Activated CD4-positive, alpha-beta T cell treated with anti-CD3 and anti-CD28 coated beads, Interleukin-2, amount 10 ng/mL, durations not matched to agents 7 days and 5 days (primary cell): Measurements from ENCODE around the gene MCF2L. TPM values are rescaled to one million over a fixed set of nuclear protein-coding genes. Genes with fewer than 3 reads are reported as not detected.

Source experiments
- CTCF ChIA-PET: fragments of 350-600 bp; sonication (Branson Sonifier 250); formaldehyde crosslinking; loops from one replicate; lab custom pipeline; 2021; ENCODE audit warnings: antibody characterized with exemption; lab: Charles Lee
- POLR2A ChIA-PET: fragments of 350-600 bp; sonication (Branson Sonifier 250); formaldehyde crosslinking; loops from one replicate; lab custom pipeline; 2021; ENCODE audit warnings: antibody characterized with exemption; lab: Charles Lee
- DNase-seq: peaks from one replicate; pipeline ENCODE4 v3.0.0-alpha.2; 2020
- H3K27ac Mint-ChIP-seq: one replicate; pipeline ENCODE4 v1.8.0; 2021; ENCODE audit warnings: mild to moderate bottlenecking, moderate library complexity, mixed read lengths
- H3K27me3 Mint-ChIP-seq: one replicate; pipeline ENCODE4 v1.8.0; 2021; ENCODE audit warnings: mixed read lengths
- H3K36me3 Mint-ChIP-seq: one replicate; pipeline ENCODE4 v1.8.0; 2021; ENCODE audit warnings: low read depth, mixed read lengths
- H3K4me1 Mint-ChIP-seq: one replicate; pipeline ENCODE4 v1.8.0; 2021; ENCODE audit warnings: mixed read lengths
- H3K4me3 Mint-ChIP-seq: one replicate; pipeline ENCODE4 v1.8.0; 2021; ENCODE audit warnings: mild to moderate bottlenecking, moderate library complexity, mixed read lengths
- H3K9me3 Mint-ChIP-seq: one replicate; pipeline ENCODE4 v1.8.0; 2021; ENCODE audit warnings: mixed read lengths
- total RNA-seq, 2 experiments: library from RNA; stranded (reverse); gene quantifications; one replicate each; pipeline ENCODE4 v1.2.3, GENCODE V29; 2021

The MCF2L gene
- total RNA-seq, 2 experiments from 2014 or later = 1.2 to 1.4 TPM

DNA sequence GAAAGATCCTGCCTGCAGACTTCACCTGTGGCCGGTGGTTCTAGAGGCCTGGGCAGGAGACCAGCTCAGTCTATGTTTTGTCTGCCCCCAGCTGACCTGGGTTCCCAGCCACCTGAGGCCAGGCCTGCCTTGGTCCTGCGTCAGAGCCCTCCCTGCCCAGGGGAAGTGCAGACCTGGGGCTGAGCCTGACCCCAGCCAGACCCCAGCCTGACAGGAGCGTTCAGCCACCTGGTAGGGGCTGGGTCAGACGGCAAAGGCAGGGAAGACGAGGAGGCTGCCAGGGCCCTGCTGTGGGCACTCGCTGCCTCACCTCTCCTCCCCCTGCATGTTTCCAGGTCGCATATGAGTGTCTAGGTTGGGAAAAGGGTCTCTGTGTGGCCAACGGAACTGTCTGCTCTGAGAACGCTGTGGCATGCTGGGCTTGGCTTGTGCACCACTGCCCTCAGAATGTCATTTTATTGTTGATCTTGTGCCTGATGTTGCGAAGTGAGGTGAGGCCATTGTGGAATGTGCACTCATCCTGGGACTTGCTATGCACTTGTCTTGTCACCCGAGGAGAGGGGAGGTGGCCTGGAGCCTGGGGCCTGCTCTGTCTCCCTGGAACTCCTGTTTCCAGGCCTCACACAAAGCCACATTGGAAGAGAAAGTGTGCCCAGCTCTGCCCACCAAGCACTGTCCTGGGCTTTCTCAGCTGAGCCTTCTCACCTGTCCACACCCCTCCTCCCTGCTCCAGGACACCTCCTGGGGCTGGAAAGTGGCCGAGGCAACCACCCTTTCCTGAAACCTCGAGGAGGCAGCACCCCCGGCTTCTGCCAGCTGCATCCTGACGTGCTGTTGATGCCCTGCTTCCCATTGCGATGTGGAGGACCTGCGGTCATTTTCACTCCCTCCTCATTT is 15.2 kb upstream of the MCF2L start:
- Mint-ChIP-seq H3K36me3 (no peaks in the 10 kb centered on the region), H3K9me3 (no peaks in the 10 kb centered on the region), H3K4me1 (no peaks in the 10 kb centered on the region), H3K27me3 (peaks cover 24% of the 10 kb centered on the region), H3K4me3 (no peak overlapping the region), H3K27ac (no peak overlapping the region)
- POLR2A ChIA-PET = no interaction called here
- no peak for DNase-seq
- CTCF ChIA-PET = no interaction called here

DNA sequence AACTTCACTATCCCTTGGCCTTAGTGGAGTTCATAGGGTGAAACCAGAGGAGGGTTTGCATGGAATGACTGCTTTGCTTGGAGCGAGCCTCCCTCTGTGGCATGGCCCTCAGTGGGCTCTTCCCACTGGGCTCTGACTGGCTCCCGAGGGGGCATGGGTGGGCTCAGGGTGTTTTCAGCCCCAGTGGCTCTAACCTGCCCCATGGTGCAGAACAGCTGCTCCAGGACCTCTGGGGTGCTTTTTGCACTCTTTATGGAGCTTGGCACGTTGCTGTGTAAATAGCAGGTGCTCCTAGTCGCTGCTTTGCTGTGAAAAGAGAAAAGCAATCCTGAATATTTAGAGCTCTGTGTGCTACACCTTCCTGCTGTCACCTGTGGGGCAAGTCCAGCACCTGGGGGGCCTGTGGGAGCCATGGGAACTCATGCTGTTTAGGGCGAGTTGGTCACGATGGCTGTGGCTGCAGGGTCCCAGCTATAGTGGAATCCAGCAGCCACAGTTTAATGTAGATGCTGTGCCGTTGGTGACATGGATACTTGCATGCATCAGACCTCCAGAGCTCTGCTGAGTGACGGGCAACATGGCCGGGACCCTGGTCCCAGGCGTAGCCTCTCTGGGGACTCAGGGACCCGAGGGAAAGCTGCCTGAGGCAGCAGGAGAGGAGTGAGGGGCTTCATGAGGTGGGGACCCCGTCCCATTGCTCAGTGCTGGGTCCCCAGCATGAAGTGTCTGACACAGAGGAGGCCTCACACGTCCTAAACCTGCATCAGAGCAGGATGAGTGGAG is 14.3 kb upstream of the MCF2L start:
- H3K36me3 Mint-ChIP-seq = no peaks in the 10 kb centered on the region
- H3K9me3 Mint-ChIP-seq = no peaks in the 10 kb centered on the region
- ChIA-PET CTCF (no interaction called here), POLR2A (no interaction called here)
- no peak overlapping the region for H3K27ac Mint-ChIP-seq
- H3K4me1 Mint-ChIP-seq = no peaks in the 10 kb centered on the region
- H3K4me3 Mint-ChIP-seq = no peak overlapping the region
- no peak for DNase-seq
- peaks cover 16% of the 10 kb centered on the region for H3K27me3 Mint-ChIP-seq

DNA sequence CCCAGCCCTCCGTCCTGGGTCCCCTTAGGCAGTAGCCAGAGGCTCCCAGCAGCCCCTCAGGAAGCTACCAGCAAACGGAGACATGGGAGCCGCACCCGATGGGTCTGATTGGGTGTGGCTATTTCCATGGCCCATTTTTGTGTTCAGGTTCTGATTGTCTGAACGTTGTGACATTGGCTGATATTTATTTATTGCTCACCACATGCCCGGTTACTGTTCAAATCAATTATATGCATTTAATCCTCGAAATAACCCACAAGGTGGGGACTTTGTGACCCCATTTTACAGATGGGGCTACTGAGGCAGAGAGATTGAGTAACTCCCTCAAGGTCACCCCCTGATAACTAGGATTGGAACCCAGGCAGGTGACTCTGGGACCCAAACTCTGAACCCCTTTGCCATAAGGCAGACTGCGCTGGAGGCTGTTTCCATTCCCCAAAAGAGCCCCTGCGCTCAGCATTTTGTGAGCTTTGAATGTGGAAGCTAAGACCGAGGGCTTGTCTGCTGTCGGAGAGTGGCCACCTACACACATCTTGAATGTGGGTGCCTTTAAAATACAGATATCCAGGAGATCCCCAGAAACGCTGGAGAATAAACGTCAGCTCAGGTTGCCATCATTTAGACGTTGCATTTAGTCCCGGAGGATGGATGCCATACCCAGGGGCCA is 13.6 kb upstream of the MCF2L start:
- peaks cover 12% of the 10 kb centered on the region for H3K27me3 Mint-ChIP-seq
- no peak overlapping the region for H3K4me3 Mint-ChIP-seq
- H3K36me3 Mint-ChIP-seq = no peaks in the 10 kb centered on the region
- no peak for DNase-seq
- ChIA-PET POLR2A (no interaction called here), CTCF (no interaction called here)
- H3K4me1 Mint-ChIP-seq = no peaks in the 10 kb centered on the region
- H3K27ac Mint-ChIP-seq = no peak overlapping the region
- H3K9me3 Mint-ChIP-seq = no peaks in the 10 kb centered on the region

DNA sequence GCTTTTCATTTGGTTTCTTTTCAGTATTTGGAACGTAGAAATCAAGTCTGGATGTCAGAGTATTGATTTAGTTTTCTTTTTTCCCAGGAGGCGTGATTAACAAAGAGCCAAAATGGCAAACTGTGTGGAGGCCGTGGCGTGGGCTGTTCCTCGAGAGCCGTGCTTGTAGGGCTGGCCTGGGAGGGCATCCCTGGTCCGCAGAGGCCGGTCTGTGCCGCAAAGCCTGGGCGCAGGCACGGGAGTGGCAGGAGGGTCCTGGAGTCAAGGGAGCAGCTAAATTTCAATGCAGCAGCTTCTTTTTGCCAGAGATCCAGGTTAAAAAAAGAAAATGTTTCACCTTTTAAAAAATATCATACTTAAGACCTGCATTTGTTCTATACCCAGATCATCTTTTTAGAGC is 13.1 kb upstream of the MCF2L start:
- POLR2A ChIA-PET = no interaction called here
- no peak overlapping the region for H3K27ac Mint-ChIP-seq
- no peaks in the 10 kb centered on the region for H3K4me1 Mint-ChIP-seq
- H3K36me3 Mint-ChIP-seq = no peaks in the 10 kb centered on the region
- DNase-seq = no peak
- peaks cover 8% of the 10 kb centered on the region for H3K27me3 Mint-ChIP-seq
- no peaks in the 10 kb centered on the region for H3K9me3 Mint-ChIP-seq
- CTCF ChIA-PET = no interaction called here
- H3K4me3 Mint-ChIP-seq = no peak overlapping the region

DNA sequence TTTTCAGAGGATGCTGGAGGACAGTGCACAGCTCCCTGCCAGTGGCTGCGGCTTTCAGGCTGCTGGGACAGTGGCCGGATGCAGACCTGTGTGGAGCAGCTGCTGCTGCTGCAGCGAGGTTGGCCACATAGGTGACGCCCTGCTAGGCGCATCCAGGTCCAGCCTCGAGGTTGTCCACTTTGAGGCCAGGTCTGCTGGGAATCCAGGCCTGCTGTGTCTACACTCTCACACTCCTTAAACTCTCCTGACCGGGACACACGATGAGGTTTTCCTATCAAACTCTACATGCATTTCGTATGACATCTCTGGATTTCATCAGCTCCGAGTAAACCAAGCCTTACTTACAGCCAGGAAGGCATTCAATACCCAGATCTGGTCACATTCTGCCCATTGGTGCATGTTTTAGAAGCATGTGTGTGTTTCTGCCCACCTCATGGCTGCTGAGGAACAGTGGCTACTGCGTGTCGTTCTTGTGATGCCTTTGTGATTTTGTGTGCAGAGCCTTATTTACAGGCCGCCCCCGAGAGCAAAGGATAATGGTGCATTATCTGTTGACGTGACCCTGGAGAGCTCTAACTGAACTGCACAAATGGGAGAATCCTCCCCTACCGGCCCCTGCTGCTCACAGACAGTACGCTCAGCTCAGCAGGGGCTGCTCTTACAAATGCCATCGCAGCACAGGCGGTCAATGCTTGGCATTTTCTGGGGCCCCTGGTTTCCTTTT is 12.3 kb upstream of the MCF2L start:
- no peak for DNase-seq
- no peak overlapping the region for H3K27ac Mint-ChIP-seq
- no peaks in the 10 kb centered on the region for H3K9me3 Mint-ChIP-seq
- H3K4me1 Mint-ChIP-seq = no peaks in the 10 kb centered on the region
- peaks cover 5% of the 10 kb centered on the region for H3K27me3 Mint-ChIP-seq
- no peaks in the 10 kb centered on the region for H3K36me3 Mint-ChIP-seq
- POLR2A ChIA-PET = no interaction called here
- CTCF ChIA-PET = interaction anchor here (0.8 kb wide), 1 partner anchor 8 kb away, joined by 3 read pairs; no protein-coding TSS in a partner anchor
- no peak overlapping the region for H3K4me3 Mint-ChIP-seq

GRCh38 chr13:112957295-112957677 is 11.7 kb upstream of the MCF2L start:
- Mint-ChIP-seq H3K36me3 (no peaks in the 10 kb centered on the region), H3K27me3 (peaks cover 3% of the 10 kb centered on the region), H3K9me3 (no peaks in the 10 kb centered on the region), H3K27ac (no peak overlapping the region), H3K4me3 (no peak overlapping the region), H3K4me1 (no peaks in the 10 kb centered on the region)
- POLR2A ChIA-PET = no interaction called here
- CTCF ChIA-PET = interaction anchor here (0.8 kb wide), 1 partner anchor 9 kb away, joined by 3 read pairs; no protein-coding TSS in a partner anchor
- DNase-seq = no peak

GRCh38 chr13:112958127-112958989 is 10.7 kb upstream of the MCF2L start:
- DNase-seq = no peak
- H3K4me3 Mint-ChIP-seq = no peak overlapping the region
- CTCF ChIA-PET = interaction anchor here (1.6 kb wide), 1 partner anchor 11 kb away, joined by 3 read pairs; the partner anchor contains the start of gene MCF2L
- no peaks in the 10 kb centered on the region for H3K27me3 Mint-ChIP-seq
- no peaks in the 10 kb centered on the region for H3K9me3 Mint-ChIP-seq
- no peaks in the 10 kb centered on the region for H3K4me1 Mint-ChIP-seq
- H3K27ac Mint-ChIP-seq = no peak overlapping the region
- H3K36me3 Mint-ChIP-seq = no peaks in the 10 kb centered on the region
- POLR2A ChIA-PET = no interaction called here

DNA sequence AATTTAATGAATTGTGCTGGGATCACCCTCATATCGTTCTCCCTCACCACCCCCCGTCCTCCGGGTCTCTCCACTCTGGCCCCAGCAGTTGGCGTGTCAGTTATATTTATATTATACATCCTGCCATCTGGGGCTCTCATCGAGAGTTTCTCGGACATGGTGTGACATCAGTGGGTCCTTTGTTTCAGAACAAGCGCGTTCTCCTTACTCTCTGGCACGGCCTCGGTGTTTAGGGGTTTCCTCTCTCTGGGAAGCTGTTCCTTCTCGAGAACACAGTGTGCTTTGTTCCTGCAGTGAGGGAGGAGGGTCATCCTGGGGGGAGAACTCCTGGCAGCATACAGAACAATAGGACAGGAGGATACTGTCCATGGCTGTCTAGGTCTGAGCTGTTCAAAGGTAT is 9.8 kb upstream of the MCF2L start:
- H3K9me3 Mint-ChIP-seq = no peaks in the 10 kb centered on the region
- H3K4me3 Mint-ChIP-seq = no peak overlapping the region
- DNase-seq = no peak
- H3K27me3 Mint-ChIP-seq = no peaks in the 10 kb centered on the region
- H3K36me3 Mint-ChIP-seq = no peaks in the 10 kb centered on the region
- H3K4me1 Mint-ChIP-seq = no peaks in the 10 kb centered on the region
- ChIA-PET POLR2A (no interaction called here), CTCF (interaction anchor here (0.8 to 1.6 kb wide), 2 partner anchors 10 to 19 kb away, joined by 3 read pairs; partner anchors contain the start of gene MCF2L)
- no peak overlapping the region for H3K27ac Mint-ChIP-seq

DNA sequence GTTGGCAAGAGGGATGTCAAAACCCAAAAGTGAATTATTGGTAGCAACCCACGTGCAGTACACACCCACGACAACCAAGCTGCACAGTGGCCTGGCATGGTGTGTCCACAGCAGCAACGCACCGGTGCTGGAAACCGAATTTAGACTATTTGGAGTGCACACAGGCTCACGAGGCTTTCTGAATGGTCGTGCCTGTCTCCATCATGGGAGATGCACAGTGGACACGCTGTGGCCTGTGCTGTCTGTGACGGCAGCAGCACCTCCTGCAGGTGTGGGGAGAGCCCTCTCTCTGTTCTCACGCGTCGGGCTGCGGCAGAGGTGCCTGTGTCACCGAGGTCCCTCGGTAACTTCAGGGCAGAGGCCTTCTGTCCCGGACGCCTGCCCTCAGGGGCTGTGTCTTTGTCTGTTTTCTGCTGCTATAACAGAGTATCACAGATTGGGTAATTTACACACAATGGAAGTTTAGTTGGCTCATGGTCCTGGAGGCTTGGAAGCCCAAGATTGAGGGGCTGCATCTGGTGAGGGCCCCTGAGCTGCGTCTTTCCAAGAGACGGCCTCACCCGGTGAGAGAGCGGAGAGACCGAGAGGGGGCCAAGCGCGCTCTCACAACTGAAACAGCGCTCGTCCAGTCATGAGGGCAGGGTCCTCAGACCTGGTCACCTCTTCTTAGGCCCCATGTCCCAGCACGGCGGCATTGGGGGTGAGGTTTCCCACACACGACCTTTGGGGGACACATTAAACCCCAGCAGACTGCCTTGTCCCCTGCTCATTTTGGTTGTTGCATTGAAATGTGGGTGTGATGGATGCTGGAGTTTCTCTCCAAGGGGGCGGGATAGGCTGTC is 9.1 kb upstream of the MCF2L start:
- ChIA-PET CTCF (interaction anchor here (0.8 to 1.6 kb wide), 2 partner anchors 9 to 18 kb away, joined by 3 read pairs; partner anchors contain the start of gene MCF2L), POLR2A (no interaction called here)
- Mint-ChIP-seq H3K27ac (no peak overlapping the region), H3K36me3 (no peaks in the 10 kb centered on the region), H3K27me3 (no peaks in the 10 kb centered on the region), H3K4me3 (no peak overlapping the region), H3K9me3 (no peaks in the 10 kb centered on the region), H3K4me1 (no peaks in the 10 kb centered on the region)
- no peak for DNase-seq

DNA sequence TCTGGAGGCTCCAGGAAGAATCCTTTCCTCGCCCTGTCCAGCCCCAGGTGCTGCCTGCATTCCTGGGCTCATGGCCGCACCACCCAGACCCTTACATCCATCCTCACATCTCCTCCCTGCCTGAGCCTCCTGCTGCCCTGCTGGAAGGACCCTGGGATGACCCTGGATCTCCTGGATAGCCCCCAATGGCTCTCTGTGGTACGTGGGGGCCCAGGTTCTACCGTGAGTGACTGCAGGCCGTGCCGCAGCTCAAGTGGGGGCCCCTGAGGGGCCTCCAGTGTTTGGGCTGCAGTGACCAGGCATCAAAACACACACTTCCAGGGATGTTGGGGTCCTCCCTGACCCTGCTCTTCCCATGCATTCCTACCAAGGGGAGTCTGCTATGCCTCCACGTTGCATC is 8.3 kb upstream of the MCF2L start:
- ChIA-PET CTCF (no interaction called here), POLR2A (no interaction called here)
- no peaks in the 10 kb centered on the region for H3K9me3 Mint-ChIP-seq
- no peaks in the 10 kb centered on the region for H3K27me3 Mint-ChIP-seq
- H3K27ac Mint-ChIP-seq = no peak overlapping the region
- no peaks in the 10 kb centered on the region for H3K36me3 Mint-ChIP-seq
- no peaks in the 10 kb centered on the region for H3K4me1 Mint-ChIP-seq
- H3K4me3 Mint-ChIP-seq = no peak overlapping the region
- DNase-seq = no peak
